Effector CD4-positive, alpha-beta T cell (primary cell): ENCODE measurements around the gene SCAMP5. TPM values are rescaled to one million over a fixed set of nuclear protein-coding genes. Genes with fewer than 3 reads are reported as not detected.

Experiments
- DNase-seq: peaks from one replicate; pipeline ENCODE4 v3.0.0-alpha.2; 2020
- total RNA-seq: gene quantifications from one replicate; lab custom pipeline; 2026; lab: John Stamatoyannopoulos, UW

The SCAMP5 gene, protein sequence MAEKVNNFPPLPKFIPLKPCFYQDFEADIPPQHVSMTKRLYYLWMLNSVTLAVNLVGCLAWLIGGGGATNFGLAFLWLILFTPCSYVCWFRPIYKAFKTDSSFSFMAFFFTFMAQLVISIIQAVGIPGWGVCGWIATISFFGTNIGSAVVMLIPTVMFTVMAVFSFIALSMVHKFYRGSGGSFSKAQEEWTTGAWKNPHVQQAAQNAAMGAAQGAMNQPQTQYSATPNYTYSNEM
- not detected for total RNA-seq

- DNase-seq, result peak; percentile 88
Observed at GRCh38 chr15:74995182-74995778, at the start of gene SCAMP5. Gene SCAMP5, plus strand, starts transcription at chr15:74995563. Its CDS starts 16,277 bp downstream, at chr15:75011840.

DNA sequence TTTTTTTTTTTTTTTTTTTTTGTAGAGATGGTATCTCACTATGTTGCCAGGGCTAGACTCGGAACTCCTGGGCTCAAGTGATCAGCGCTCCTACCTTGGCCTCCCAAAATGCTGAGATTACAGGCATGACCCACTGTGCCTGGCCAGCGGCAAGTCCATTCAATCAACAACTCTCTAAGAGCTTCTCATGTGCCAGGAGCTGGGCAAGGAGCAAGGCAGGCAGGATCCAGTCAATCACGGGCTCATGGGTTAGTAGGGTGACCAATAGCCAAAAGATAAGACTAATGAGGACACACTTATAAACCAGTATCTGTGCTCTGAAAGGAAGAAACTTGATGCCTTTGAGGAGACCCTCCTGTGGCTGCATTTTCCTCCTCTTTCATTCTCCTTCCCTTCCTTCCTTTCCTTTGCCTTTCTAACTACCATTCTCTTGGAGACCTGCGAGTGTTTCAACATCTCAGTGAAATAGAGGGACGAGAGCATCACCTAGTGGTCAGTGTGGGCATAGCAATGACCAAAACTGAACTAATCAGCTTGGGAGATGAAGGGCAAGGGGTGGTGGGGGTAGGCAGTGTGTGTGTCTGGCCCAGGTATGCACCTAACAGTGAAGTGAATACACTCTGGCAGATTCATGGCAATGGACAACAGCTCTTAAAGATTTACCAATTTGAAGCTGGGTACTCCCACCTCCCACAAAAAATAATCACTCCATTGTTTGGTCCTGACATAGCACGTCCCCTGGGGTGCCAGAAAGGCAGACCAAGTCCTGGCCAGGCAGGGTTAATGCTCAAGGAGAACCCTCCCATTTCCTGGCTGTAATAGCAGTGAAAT, 45.1 kb upstream of the SCAMP5 start:
- DNase-seq, result peak; percentile 71

DNA sequence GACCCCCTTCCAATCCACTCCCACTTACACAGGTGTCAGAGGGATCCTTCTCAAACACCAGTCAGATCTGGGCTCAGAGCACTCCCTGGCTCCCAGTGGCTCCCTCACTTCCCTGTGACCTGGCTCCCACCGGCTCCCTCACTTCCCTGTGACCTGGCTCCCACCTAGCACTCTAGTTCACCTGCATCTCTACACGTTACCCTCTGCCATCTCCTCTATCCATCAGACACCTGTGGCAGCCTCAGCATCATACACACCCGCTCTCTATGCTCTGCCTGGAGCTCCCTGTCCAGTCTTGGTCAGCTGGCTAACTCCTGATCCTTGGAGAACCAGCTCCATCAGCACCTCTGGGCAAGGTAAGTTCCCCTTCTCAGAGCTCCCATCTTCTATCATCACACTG, 44.4 kb upstream of the SCAMP5 start:
- no peak for DNase-seq

- no peak for DNase-seq
Observed at GRCh38 chr15:74954515-74954914, 40.8 kb upstream of the SCAMP5 start.

GRCh38 chr15:74955017-74955416, 40.3 kb upstream of the SCAMP5 start:
- no peak for DNase-seq

DNA sequence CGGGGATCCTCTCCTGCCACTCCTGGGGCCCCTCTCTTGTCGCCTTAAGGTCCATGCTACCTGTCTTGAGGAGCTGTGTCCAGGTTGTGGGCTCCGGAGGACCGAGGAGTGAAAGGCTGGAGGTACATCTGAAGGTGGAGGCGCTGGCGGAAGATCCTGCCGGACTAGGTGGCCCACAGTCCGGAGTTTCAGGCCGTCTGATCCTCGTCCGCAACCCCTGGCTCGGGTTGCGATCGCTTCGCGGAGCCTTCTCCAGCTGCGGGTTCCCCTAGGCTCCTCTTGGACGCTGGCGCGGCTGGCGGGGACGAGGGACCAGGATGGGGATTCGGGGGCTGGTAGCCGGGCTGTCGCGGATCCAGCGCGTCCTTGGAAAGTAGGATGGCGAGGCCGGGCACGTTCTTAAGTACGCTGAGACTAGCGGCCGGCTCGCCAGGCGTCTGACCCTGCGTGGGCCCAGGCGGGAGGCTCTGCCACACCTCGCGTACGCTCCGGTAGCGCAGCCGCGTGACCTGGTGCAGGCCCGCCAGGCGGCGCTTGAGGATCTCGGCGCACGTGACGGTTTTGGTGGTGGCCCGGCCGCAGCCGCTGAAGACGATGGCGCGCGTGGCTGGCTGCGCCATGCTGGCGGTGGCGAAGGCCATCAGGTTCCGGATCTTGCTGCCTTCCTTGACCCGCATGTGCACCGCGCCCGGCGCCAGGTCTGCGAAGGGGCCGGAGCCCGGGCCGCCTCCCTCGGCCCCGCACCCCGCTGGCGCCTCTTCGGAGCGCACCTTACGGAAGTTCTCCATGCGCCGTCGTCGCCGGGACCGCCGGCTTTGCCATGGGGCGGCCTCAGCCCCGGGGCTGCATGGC, 39.3 kb upstream of the SCAMP5 start:
- DNase-seq, result peak; percentile 41

GRCh38 chr15:74956648-74957475, 38.5 kb upstream of the SCAMP5 start, which contains the start of gene RPP25:
Gene RPP25, minus strand, starts transcription at chr15:74956772. Its CDS starts 189 bp downstream, at chr15:74956583.
- peak; percentile 45 for DNase-seq

DNA sequence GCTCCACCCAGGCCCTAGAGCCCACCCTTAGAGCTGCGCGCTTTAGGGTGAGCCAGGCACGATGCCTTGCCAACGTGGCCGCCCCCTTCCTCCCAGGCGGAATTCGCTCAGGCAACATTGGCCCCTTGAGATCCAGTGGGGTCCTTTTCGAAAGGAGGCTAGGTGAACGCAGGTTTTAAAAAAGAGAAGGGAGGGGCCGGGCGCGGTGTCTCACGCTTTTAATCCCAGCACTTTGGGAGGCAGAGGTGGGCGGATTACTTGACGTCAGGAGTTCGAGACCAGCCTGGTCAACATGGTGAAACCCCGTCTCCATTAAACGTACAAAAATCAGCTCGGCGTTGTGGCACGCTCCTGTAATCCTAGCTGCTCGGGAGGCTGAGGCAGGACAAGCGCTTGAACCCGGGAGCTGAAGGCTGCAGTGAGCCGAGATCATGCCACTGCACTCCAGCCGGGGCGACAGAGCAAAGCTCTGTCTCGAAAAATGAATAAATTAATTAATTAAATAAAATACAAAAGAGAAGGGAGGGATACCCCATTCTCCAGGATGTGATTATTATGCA, 37.8 kb upstream of the SCAMP5 start:
- DNase-seq, result no peak

DNA sequence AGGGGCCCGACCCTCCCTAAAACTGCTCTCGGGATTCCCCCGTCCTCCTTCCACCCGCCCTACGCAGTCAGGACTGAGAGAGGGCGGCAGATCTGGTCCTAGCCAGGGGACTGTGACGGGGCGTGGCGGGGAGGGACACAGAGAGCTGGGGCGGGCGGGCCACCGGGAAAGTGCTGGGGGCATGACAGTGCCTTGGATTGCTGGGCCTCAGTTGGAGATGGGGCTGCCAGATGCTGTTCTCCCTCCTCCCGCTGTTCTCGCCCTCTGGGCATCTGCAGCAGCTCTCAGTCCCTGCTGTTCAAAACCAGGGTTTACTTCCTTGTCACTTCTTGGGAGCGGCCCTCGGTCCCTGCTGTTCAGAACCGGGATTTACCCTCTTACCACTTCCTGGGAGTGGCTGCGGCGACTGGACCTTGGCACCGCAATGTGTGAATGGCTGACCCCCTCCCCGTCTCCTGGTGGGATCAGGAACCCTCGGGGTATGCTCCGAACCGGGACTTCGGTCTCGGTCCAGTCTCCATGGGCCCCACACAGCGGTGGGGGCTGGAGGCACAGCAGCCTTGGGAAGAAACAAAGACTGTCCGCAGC, 36.9 kb upstream of the SCAMP5 start:
- no peak for DNase-seq

DNA sequence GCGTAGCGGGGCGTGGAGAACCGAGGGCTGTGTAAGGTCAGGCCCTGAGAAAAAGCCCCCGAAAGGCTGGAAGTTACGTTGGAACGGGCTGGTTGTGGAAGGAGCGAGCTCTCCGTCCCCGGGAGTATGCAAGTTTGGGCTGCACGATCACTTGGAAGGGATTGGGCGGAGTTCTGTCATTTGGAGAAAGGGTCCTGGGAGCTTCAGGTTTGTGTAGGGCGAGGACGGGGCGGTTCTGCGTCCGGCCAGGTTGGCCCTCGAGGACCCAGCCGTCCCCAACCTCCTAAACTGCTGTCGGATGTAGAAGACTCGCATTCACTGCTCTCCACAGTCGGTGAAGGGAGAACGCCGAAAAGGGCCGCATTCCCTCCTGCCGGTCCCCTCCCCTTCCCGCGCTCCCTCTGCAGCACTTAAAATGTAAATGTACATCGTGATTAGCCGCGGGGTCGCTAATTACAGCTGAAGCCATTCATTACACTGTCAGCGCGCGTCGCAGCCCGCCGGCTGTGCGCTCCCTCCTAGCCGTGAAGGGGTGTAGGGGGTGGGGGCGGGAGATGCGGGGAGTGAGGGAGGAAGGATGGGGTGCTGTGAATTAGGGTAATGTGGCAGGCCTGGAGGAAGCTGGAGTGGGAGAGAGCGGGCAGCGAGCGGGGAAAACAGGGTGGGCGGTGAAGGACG, 36.3 kb upstream of the SCAMP5 start:
- no peak for DNase-seq

DNA sequence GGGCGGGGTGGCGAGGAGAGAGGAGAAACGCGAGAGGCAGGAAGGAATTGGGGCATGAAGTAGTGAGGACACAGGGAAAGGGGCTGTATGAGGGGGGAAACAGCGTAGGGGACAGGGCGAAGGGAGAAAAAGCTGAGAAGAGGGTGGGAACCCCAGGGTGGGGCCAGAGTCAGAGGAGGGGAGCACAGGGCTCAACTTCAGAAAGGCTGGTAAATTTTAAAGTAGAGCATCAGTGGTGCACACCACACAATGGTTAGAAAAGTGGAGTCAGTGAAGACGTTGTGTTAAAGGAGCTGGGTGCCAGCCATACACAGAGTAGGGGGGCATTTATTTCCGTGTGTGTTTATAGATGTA, 35.8 kb upstream of the SCAMP5 start:
- DNase-seq, result no peak

DNA sequence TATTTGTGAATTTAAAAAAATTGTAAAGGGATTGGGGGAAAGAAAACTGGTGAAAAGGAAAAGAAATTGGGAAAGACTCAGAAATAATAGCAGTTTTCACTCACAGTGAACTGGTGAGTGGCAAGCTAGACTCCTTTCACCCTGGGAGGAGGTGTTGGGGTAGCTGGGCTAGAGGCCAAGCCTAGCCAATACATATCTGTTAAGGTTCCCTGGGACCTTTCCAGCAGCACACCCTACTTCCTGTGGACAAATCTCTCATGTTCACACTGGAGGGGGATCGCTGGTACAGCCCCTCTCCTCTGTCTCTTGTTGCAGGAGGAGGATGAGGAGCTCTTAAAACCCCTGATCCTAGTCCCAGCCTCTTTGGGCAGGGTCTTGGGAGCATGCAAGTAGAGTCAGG, 35.1 kb upstream of the SCAMP5 start:
- no peak for DNase-seq

DNA sequence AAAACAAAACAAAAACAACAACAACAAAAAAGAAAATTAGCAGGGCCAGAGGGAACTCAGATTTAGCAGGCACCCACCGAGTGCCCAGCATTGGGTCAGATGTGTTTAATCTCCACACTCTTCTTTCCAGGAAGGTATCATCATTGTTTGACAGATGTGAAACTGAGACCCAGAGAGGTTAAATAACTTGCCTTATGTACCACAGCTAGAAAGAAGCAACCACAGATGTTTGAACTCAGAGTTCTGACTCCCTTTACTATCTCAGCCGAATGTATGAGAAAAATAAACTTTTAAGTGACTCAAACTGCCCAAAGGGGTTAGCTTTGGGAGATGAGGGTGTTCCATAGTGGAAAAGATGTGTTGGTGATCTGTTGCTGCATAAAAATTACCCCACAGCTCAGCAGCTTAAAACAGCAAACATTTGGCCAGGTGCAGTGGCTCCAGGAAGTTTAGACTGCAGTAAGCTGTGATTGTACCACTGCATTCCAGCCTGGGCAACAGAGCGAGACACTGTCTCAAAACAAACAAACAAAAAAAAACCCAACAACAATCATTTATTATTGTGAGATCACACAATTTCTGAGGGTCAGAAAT, 34.3 kb upstream of the SCAMP5 start:
- no peak for DNase-seq

- no peak for DNase-seq
Observed at GRCh38 chr15:74961616-74962015, 33.7 kb upstream of the SCAMP5 start.

- DNase-seq, result no peak
Observed at GRCh38 chr15:74962219-74962618, 33.1 kb upstream of the SCAMP5 start.

DNA sequence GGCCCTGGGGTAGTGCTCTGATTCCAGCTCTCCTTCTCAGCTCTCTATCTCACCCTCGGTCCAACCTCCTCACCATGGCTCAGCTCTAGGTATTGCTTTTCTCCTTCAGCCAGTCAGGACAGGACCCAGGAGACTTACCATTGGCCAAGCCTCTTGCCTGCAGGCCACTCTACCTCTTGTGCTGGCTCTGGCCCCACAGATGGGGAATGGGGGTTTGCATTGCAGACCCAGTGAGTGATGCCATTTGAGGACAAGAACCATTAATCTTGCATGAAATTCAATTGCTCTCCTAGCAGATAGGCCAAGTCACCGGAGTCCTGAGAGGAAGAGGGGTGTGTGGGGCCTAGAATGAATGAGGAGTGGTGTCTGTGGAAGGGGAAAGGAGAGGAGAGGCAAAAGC, 32.7 kb upstream of the SCAMP5 start:
- no peak for DNase-seq

DNA sequence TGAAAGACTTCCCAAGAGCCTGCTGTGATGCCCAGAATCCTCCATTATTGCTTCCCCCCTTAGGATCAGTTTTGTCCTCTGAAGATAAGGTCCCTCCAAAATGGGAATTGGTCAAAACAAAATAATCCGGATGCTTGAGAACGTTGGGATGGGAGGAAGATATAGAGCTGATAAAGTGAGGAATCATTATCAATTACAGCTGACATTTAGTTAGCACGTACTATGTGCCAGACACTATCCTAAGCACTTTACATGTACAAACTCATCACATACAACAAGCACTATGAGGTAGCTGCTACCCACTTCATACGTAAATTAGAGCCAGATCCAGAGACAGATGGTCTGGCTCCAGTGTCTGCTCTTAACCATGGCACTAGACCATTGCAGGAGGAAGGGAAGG, 32.1 kb upstream of the SCAMP5 start:
- DNase-seq, result no peak

DNA sequence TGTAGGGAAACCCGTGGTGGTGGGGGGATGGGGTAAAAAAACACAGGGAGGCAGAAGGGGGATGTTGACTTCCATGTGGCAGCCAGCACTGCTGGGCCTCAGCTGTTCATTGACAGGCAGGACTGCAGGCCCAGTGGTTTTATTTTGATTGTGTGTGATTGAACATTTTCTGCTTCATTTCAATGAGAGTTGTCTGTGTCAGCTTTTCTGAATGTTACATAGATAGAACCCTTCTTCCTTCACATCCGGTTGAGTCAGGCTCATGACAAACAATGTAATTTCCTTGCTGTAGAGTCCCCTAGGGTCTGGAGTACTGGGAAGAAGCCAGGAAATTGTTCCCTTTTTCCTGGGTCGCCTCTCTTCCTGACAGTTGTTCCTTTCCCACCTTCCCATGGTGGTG, 30.6 kb upstream of the SCAMP5 start:
- DNase-seq, result no peak

DNA sequence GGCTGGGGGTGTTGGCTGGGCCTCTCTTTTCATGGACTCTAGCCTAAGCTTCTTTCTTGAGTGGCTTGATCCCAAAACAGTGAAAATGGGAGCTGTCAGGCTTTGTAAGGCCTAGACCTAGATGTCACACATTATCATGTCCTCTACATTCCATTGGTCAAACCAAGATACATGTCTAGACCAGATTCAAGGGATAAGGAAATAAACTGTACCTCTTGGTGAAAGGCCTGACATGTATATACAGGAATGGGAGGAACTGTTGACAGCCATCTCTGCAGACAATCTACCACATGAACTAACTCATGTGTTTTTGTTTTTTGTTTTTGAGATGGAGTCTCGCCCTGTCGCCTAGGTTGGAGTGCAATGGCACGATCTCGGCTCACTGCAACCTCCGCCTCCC, 27.7 kb upstream of the SCAMP5 start:
- no peak for DNase-seq

- no peak for DNase-seq
Observed at GRCh38 chr15:74976159-74976558, 19.2 kb upstream of the SCAMP5 start.
